LNCaP clone FGC (cell line): ENCODE data around the gene SIN3B.
"Not testable (repeated sequence)": the region's sequence is repeated elsewhere in the genome, so short reads cannot be mapped to it uniquely, and the experiment has no call there.

Source experiments
- DNase-seq: peaks from one replicate; pipeline ENCODE4 v3.0.0-alpha.2; 2011; ENCODE audit warnings: low read depth
- H3K4me3 ChIP-seq: 2 replicates; pipeline ENCODE4 v1.5.1; 2011; ENCODE audit warnings: mild to moderate bottlenecking, low read depth, low read length, control low read depth
- TF ChIP-seq, protein P1 (sequence below): IDR thresholded peaks from 2 replicates; pipeline ENCODE4 v1.5.1; 2012; ENCODE audit warnings: mild to moderate bottlenecking; ENCODE audit not compliant: control insufficient read depth, insufficient read depth; ENCODE audit errors: extremely low read depth

SIN3B gene

DNA sequence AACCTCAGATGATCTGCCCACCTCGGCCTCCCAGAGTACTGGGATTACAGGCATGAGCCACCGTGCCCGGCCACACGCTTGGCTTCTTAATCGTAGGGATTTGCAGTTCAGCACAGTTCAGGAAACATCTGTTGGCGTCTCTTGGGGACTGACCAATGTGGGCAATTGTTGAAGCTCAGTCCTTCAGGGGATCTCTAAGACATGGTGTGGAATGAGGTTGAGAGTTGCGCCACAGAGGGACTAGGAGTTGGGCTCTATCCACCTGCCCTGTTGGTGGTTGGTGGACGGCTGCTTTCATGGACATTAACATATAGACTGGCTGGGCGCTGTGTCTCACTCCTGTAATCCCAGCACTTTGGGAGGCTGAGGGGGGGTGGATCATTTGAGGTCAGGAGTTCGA is 37.3 kb upstream of the SIN3B start:
- no peak for DNase-seq
- no peak overlapping the region for H3K4me3 ChIP-seq
- TF ChIP-seq, protein P1, sequence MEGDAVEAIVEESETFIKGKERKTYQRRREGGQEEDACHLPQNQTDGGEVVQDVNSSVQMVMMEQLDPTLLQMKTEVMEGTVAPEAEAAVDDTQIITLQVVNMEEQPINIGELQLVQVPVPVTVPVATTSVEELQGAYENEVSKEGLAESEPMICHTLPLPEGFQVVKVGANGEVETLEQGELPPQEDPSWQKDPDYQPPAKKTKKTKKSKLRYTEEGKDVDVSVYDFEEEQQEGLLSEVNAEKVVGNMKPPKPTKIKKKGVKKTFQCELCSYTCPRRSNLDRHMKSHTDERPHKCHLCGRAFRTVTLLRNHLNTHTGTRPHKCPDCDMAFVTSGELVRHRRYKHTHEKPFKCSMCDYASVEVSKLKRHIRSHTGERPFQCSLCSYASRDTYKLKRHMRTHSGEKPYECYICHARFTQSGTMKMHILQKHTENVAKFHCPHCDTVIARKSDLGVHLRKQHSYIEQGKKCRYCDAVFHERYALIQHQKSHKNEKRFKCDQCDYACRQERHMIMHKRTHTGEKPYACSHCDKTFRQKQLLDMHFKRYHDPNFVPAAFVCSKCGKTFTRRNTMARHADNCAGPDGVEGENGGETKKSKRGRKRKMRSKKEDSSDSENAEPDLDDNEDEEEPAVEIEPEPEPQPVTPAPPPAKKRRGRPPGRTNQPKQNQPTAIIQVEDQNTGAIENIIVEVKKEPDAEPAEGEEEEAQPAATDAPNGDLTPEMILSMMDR = no peak

DNA sequence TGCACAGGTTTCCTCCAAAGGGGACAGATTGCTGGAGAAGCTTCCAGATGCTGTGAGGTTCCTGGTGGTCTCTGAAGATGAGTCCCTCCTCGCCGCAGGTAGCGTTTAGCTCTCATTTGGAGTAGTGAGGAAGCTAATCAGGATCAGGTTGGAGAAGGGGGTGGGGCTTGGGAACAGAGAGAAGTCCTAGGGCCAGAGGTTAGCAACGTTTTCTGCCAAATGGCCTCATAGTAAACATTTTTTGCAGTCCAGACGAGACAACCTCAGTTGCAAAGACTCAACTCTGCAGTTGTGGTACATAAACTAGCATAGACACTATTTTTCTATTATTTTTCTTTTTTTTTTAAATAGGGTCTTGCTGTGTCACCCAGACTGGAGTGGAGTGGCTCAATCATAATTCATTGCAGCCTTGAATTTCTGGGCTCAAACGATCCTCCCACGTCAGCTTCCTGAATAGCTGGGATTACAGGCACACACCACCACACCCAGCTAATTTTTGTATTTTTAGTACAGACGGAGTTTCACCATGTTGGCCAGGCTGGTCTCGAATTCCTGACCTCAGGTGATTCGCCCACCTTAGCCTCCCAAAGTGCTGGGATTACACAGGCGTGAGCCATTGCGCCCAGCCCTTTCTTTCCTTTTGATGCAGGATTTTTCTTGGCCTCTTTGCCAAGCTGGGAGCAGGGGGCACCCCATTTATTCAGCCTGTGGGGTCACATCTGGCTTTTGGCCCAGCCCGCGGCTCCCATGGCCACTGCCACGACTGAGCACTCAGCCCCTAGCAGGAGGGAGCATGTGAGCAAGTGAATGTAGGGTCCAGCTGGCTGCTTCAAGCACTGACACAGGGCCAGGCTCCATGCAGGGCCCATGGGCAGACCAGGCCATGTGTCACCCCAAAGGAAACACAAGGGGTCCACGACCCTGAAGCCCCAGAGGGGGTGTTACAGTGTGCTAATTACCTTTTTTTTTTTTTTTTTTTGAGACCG is 34.4 kb upstream of the SIN3B start:
- H3K4me3 ChIP-seq = no peak overlapping the region
- DNase-seq = no peak
- TF ChIP-seq, protein P1 = no peak

DNA sequence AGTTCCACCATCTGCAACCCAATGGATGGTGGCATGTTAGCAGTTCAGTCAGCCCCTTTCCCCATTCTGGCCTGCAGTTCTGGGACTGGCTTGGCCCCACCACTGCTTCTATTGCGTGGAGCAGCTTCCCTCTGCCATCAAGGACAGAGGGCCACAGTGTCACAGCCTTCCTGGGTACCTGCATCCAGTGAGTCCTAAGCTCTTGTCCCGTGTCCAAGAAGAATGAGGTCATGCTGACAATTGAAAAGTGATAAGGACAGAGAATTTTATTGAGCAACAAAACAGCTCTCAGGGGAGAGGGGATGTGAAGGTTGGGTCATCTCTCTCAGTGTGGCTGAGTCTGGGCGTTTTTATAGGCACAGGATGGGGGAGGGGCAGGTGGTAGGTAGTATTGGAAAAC is 33.5 kb upstream of the SIN3B start:
- DNase-seq = no peak
- TF ChIP-seq, protein P1 = no peak
- H3K4me3 ChIP-seq = no peak overlapping the region

DNA sequence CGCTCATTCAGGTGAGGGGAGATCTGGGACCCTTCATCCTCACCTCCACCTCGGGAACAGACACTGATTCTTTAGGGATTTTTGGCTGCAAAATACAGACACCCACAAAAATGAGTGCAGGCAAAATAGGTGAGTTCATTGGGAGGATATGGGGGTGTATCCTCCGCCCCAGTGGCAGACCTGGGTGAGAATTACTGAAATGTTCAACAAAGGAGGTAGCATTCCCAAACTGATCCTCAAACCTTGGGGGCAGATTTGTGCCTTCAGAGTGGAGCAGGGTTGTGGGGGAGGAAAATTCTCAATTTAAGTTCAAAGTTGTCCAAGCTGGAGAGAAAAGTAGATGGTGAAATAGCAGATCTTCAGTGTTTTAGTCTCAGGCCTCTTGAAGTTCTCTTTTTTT is 31.3 kb upstream of the SIN3B start:
- H3K4me3 ChIP-seq = no peak overlapping the region
- no peak for DNase-seq
- TF ChIP-seq, protein P1 = no peak

DNA sequence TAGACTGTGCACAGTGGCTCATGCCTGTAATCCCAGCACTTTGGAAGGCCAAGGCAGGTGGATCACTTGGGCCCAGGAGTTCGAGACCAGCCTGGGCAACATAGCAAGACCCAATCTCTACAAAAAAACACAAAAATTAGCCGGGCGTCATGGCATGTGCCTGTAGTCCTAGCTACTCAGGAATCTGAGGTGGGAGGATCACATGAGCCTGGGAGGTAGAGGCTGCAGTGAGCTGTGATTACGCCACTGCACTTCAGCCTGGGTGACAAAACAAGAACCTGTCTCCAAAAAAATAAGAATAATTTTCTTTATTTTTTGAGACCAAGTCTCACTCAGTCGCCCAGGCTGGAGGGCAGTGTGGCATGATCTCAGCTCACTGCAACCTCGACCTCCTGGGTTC is 30.9 kb upstream of the SIN3B start:
- not testable (repeated sequence) for H3K4me3 ChIP-seq, DNase-seq

DNA sequence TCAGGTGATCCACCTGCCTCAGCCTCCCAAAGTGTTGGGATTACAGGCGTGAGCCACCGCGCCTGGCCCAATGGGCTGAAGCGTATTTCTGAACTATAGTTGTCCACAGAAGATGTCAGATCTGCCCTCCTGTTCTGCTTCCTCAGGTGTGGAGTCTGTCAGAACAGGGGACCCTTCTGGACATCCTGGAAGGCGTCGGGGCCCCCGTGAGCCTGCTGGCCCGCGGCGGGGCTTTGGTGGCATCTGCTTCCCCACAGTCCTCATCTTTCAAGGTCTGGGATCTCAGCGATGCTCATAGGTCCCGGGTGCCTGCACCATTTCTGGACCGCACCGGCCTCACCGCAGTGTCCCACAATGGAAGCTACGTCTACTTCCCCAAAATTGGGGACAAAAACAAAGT is 29.5 kb upstream of the SIN3B start:
- H3K4me3 ChIP-seq = no peak overlapping the region
- TF ChIP-seq, protein P1 = no peak
- DNase-seq = no peak

DNA sequence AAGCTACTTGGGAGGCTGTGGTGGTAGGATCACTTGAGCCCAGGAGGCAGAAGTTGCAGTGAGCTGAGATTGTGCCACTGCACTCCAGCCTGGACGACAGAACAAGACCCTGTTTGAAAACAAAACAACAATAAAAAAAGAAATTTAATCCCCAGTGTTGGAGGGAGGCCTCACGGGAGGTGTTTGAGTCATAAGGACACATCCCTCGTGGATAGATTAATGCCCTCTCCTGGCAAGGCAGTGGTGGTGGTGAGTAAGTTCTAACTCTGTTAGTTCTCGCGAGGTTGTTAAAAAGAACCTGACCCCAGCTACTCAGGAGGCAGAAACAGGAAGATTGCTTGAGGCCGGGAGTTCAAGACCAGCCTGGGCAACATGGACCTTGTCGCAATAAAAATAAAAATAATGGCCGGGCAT is 27.6 kb upstream of the SIN3B start:
- no peak for DNase-seq
- H3K4me3 ChIP-seq = no peak overlapping the region
- TF ChIP-seq, protein P1 = no peak
